ENCODE measurements around the gene SLC10A7. TPM values are rescaled to one million over a fixed set of nuclear protein-coding genes. Genes with fewer than 3 reads are reported as not detected.

SLC10A7 gene
- total and polyA plus RNA-seq, 9 of the 15 experiments (the other 6 are each of a cell fraction or from before 2014, with no cell fraction given): 6.4 to 22.8 (median 16.1) TPM

GRCh38 chr4:146299607-146300006 is 222.1 kb downstream of the SLC10A7 start (continued):
- TF ChIP-seq, protein P1, sequence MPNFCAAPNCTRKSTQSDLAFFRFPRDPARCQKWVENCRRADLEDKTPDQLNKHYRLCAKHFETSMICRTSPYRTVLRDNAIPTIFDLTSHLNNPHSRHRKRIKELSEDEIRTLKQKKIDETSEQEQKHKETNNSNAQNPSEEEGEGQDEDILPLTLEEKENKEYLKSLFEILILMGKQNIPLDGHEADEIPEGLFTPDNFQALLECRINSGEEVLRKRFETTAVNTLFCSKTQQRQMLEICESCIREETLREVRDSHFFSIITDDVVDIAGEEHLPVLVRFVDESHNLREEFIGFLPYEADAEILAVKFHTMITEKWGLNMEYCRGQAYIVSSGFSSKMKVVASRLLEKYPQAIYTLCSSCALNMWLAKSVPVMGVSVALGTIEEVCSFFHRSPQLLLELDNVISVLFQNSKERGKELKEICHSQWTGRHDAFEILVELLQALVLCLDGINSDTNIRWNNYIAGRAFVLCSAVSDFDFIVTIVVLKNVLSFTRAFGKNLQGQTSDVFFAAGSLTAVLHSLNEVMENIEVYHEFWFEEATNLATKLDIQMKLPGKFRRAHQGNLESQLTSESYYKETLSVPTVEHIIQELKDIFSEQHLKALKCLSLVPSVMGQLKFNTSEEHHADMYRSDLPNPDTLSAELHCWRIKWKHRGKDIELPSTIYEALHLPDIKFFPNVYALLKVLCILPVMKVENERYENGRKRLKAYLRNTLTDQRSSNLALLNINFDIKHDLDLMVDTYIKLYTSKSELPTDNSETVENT (CRISPR knock-in tag; IDR thresholded peaks at IDR 0.05): no peak
- TF ChIP-seq ATF1 (CRISPR knock-in tag; IDR thresholded peaks at IDR 0.05) (no peak), ATF1 (tag; IDR thresholded peaks at IDR 0.05) (no peak), NFYB (IDR thresholded peaks at IDR 0.05; ENCODE audit: extremely low read depth, insufficient read length) (no peak), FOXK2 (conservative IDR thresholded peaks at IDR 0.05 in 1 of 2, IDR thresholded peaks at IDR 0.05 in 1 of 2; ENCODE audit: low read depth in 2 of 2) (no peak)

DNA sequence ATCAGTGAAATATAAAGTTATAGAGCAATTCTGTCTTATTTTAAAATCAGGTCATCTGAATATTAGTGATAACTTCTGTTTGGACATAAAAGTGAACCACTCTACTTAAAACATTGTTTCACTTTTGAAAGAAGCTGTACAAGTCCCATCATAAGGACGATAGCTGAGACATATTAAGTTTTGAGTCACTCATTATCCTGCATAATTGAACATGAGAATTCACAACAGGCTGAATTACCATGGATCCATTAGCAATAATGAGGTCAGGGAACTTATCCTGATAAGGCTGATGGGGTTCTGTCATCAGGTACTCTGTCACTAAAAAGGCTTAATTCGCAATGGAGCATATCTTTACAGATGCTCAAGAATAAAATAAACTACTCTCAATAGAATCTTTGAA is 227.0 kb downstream of the SLC10A7 start:
- no peaks in the 10 kb centered on the region for H3K4me1 ChIP-seq (replicated peaks in 1 of 2; ENCODE audit: control insufficient read depth in 2 of 2, insufficient read depth in 2 of 2, low read length in 2 of 2)
- no peaks in the 10 kb centered on the region for H3K79me2 ChIP-seq (ENCODE audit: control insufficient read depth, insufficient read depth, low read length)
- CTCF ChIA-PET (ENCODE audit: low intra/inter-chr PET ratio): no interaction called here
- no peak overlapping the region for H2AFZ ChIP-seq (ENCODE audit: low read depth, low read length)
- H4K20me1 ChIP-seq (replicated peaks; ENCODE audit: control insufficient read depth, insufficient read depth, low read length): no peaks in the 10 kb centered on the region; the same call in 1 of the 2 replicates
- H3K36me3 ChIP-seq (ENCODE audit: control insufficient read depth, insufficient read depth, low read length): no peaks in the 10 kb centered on the region
- no peak overlapping the region for H3K4me2 ChIP-seq (ENCODE audit: insufficient read depth, low read length)
- WGBS (ENCODE audit: insufficient coverage, low coverage, missing lambda C conversion rate): 43% methylated on average over 2 of the region's 2 CpGs
- POLR2A ChIA-PET: no interaction called here
- in situ Hi-C loops (cut with MboI): no loop called here
- no peaks in the 10 kb centered on the region for H3K9me1 ChIP-seq (ENCODE audit: control insufficient read depth, insufficient read depth, low read length)
- intact Hi-C loops (cut with micrococcal nuclease): no loop called here
- H3K27me3 ChIP-seq (ENCODE audit: control insufficient read depth in 2 of 2, insufficient read depth in 2 of 2, low read length in 2 of 2): no peaks in the 10 kb centered on the region
- no peak overlapping the region for H3K9ac ChIP-seq (ENCODE audit: insufficient read depth in 1 of 2, low read depth in 2 of 2, low read length in 2 of 2)
- BruUV-seq (replicated peaks): no TSS peak
- no peak for DNase-seq (ENCODE audit: extremely low read depth in 1 of 4, low spot score in 3 of 4)
- no peak for ATAC-seq
- no peaks in the 10 kb centered on the region for H3K9me3 ChIP-seq (replicated peaks; ENCODE audit: control insufficient read depth, insufficient read depth, low read depth, low read length)
- H3K27ac ChIP-seq (ENCODE audit: extremely low read depth, low read depth, low read length): no peak overlapping the region
- no peak for FAIRE-seq
- H3K4me3 ChIP-seq: no peak overlapping the region
- TF ChIP-seq SLC30A9 (CRISPR knock-in tag; IDR thresholded peaks at IDR 0.05) (no peak), BRF1 (IDR thresholded peaks at IDR 0.05; ENCODE audit: borderline replicate concordance, extremely low read depth, insufficient read length) (no peak), NBN (IDR thresholded peaks at IDR 0.05; ENCODE audit: low read depth) (no peak), NFE2L1 (tag; IDR thresholded peaks at IDR 0.05; ENCODE audit: borderline replicate concordance, low read depth) (no peak), E2F4 (CRISPR knock-in tag; IDR thresholded peaks at IDR 0.05; ENCODE audit: low read depth) (no peak), LCOR (CRISPR knock-in tag; IDR thresholded peaks at IDR 0.05) (no peak)
- TF ChIP-seq, protein P2, sequence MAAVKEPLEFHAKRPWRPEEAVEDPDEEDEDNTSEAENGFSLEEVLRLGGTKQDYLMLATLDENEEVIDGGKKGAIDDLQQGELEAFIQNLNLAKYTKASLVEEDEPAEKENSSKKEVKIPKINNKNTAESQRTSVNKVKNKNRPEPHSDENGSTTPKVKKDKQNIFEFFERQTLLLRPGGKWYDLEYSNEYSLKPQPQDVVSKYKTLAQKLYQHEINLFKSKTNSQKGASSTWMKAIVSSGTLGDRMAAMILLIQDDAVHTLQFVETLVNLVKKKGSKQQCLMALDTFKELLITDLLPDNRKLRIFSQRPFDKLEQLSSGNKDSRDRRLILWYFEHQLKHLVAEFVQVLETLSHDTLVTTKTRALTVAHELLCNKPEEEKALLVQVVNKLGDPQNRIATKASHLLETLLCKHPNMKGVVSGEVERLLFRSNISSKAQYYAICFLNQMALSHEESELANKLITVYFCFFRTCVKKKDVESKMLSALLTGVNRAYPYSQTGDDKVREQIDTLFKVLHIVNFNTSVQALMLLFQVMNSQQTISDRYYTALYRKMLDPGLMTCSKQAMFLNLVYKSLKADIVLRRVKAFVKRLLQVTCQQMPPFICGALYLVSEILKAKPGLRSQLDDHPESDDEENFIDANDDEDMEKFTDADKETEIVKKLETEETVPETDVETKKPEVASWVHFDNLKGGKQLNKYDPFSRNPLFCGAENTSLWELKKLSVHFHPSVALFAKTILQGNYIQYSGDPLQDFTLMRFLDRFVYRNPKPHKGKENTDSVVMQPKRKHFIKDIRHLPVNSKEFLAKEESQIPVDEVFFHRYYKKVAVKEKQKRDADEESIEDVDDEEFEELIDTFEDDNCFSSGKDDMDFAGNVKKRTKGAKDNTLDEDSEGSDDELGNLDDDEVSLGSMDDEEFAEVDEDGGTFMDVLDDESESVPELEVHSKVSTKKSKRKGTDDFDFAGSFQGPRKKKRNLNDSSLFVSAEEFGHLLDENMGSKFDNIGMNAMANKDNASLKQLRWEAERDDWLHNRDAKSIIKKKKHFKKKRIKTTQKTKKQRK (IDR thresholded peaks at IDR 0.05; ENCODE audit: borderline replicate concordance, low read depth, low read length): no peak

All from K562 (cell line).